SK-N-MC (cell line): ENCODE data around the gene SFXN5.
A peak's percentile ranks its signal among the peaks of the same experiment; 100 is the strongest.

Experiments
- DNase-seq: peaks from one replicate; pipeline ENCODE4 v3.0.0-alpha.2; 2011; ENCODE audit warnings: low read depth, low spot score
- H3K27ac ChIP-seq: fragments of 200-600 bp; sonication (generic); 2 replicates; pipeline ENCODE4 v1.5.1; 2016; ENCODE audit warnings: mixed run types
- H3K36me3 ChIP-seq: fragments of 200-600 bp; sonication (generic); 2 replicates; pipeline ENCODE4 v1.6.1; 2017; ENCODE audit warnings: antibody characterized with exemption, low read length, mixed read lengths; ENCODE audit not compliant: insufficient read depth
- H3K4me3 ChIP-seq: fragments of 200-600 bp; sonication (generic); 2 replicates; pipeline ENCODE4 v1.5.1; 2016
- H3K9ac ChIP-seq: fragments of 200-600 bp; sonication (generic); 2 replicates; pipeline ENCODE4 v1.8.0; 2017; ENCODE audit warnings: mixed run types, mixed read lengths; ENCODE audit not compliant: insufficient read length
- H3K9me3 ChIP-seq: fragments of 200-600 bp; sonication (generic); 2 replicates; pipeline ENCODE4 v1.6.1; 2017; ENCODE audit warnings: low read depth, mild to moderate bottlenecking, antibody characterized with exemption, low read length, moderate library complexity, mixed read lengths
- EZH2 ChIP-seq: fragments of 200-600 bp; sonication (generic); IDR thresholded peaks from one replicate; pipeline ENCODE4 v1.6.1; 2017; ENCODE audit warnings: antibody characterized with exemption
- FOXP2 ChIP-seq: optimal IDR thresholded peaks from 2 replicates; pipeline ENCODE3; 2011; ENCODE audit warnings: mild to moderate bottlenecking, moderate library complexity; ENCODE audit not compliant: insufficient read depth; ENCODE audit errors: extremely low read length, control extremely low read depth
- POLR2AphosphoS5 ChIP-seq: IDR thresholded peaks from 2 replicates; pipeline ENCODE4 v1.6.1; 2012; ENCODE audit warnings: mild to moderate bottlenecking, low read depth, low read length, borderline replicate concordance

Gene SFXN5

DNA sequence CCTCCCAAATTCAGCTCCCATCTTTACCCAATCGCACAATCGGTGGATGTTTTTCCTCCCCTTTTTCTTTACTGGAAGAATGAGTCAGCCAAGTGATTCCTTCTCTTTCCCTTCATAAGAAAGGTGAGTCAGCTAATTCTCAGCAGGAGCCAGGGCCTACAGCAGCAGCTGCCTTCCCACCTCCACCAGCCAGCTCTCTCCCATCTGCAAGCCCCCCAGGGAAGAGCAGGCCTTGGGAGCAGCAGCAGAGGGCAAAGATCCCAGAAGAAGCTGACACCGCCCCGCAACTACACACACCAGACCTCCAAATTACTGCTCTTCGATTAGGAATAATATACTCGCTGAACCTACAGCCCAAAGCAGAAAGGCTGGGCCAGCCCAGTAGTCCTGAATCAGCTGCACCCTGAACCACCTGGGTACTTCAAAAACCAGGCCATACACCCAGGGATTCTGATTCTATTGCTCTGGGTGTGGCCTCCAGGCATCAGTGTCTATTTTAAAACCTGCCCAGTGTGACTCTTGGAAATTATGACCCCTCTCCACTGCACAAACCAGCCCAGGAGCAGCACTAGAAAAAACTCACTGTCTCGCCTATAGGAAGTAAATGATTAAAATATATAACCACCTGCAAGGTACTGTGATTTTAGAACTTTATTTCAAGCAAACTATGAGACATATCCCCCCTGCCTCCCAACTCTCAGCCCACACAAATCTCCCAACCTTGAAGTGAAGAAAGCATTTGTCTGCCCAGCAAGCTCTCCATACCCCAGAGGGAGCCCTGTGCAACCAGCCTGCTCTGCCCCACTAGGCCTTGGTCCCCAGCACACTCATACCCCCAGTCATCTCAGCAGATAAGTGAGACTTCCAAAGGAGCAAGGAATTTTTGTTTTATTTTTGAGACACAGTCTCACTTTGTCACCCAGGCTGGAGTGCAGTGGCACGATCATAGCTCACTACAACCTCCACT, 7.3 kb downstream of the SFXN5 start:
- Histone ChIP-seq H3K36me3 (no peaks in the 10 kb centered on the region), H3K9ac (peak overlapping the region; percentile 9), H3K9me3 (no peaks in the 10 kb centered on the region), H3K27ac (peak overlapping the region; percentile 50; the same call in 1 of the 2 replicates), H3K4me3 (0 out of 2 replicates have a peak overlapping the region, but pooled peaks have one; percentile 13)
- TF ChIP-seq FOXP2 (no peak), EZH2 (no peak), POLR2AphosphoS5 (no peak)
- no peak for DNase-seq

DNA sequence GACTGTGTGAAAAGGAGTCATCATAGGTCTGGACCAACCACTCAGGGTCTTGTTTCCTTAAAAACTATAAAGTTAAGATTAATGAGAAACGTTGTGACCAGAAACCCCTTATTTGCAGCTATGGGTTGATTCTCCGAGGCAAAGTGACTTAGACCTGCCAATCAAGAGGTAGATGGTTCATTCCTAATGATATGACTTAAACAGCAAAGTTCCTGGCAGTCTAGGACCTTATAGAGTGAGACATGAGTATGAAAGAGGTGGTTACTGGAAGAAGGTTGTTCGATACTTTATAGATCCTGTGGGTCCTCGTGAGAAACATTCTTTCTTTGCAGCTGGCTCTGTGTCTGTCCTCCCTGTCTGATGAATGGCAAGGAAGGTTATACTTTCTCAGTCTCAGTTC, 8.0 kb downstream of the SFXN5 start:
- no peak overlapping the region for H3K4me3 ChIP-seq
- no peak for DNase-seq
- TF ChIP-seq FOXP2 = no peak
- no peak for TF ChIP-seq POLR2AphosphoS5
- no peak for TF ChIP-seq EZH2
- peaks cover under 1% of the 10 kb centered on the region; the same call in 1 of the 2 replicates for H3K36me3 ChIP-seq
- peak overlapping the region; percentile 50; the same call in 1 of the 2 replicates for H3K27ac ChIP-seq
- no peaks in the 10 kb centered on the region for H3K9me3 ChIP-seq
- H3K9ac ChIP-seq = no peak overlapping the region

DNA sequence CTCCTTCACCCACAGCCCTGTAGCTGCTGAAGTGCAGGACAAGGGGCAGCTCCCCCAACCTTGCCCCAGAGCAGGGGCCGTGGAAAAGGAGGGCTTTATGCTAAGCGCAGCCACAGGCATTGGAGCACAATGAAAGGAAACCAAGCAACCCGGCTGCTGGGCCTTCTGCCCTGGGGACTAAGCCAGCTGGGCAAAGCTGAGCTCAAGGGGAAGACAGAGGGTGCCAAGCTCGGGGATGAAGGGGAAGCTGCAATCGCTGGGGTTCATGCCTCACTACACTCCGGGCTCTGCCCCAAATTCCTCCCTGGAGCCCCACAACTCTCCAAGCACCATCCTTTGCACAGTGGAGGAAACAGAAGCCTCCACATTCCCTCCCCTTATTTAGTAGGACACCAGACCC, 12.4 kb downstream of the SFXN5 start:
- TF ChIP-seq EZH2 = no peak
- TF ChIP-seq FOXP2 = no peak
- no peak for TF ChIP-seq POLR2AphosphoS5
- no peaks in the 10 kb centered on the region for H3K9me3 ChIP-seq
- no peak overlapping the region for H3K27ac ChIP-seq
- H3K4me3 ChIP-seq = no peak overlapping the region
- no peak for DNase-seq
- no peak overlapping the region for H3K9ac ChIP-seq
- H3K36me3 ChIP-seq = peaks cover 23% of the 10 kb centered on the region

- Histone ChIP-seq H3K9ac (no peak overlapping the region), H3K27ac (no peak overlapping the region), H3K4me3 (no peak overlapping the region), H3K9me3 (no peaks in the 10 kb centered on the region), H3K36me3 (peaks cover 23% of the 10 kb centered on the region)
- no peak for DNase-seq
- TF ChIP-seq EZH2 (no peak), FOXP2 (no peak), POLR2AphosphoS5 (no peak)
These were observed 16.5 kb downstream of the SFXN5 start for GRCh38 chr2:73054980-73055379.

DNA sequence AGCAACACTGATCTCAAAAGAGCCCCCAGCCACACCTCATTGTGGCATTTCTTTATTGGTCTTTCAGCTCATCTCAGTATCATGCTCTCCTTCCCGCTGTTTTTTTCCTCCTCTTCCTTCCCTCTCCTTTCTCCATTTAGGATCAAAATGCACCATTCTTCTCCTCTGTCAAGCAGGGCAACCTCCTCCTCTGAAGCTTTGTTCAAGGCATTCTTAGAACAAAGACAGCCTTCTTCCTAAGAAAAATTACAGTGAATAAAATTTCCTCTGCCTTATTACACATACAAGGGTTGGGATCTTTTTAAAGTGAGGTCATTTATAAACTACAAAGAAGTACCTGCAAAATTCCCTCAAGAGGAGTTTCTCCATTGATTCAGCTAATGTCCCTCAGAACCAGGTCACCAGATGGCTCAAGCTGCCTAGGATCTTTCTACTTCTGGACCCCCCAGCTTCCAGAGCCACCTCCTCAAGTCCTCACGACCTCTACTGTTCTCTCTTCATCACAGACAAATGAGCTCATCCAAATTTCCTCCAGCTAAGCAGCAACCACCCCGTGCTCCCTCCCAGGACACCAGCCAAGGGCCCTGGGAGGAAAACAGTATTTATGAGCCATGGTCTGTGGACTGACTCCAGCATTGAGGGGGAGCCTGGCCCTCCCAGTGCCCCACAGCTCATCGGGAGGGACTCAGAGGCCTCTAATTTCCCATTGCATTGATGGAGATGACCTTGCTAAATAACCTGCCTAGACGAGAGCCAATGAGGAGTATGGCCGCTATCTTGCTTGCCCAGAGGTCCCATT, 18.0 kb downstream of the SFXN5 start:
- Histone ChIP-seq H3K36me3 (peaks cover 23% of the 10 kb centered on the region), H3K4me3 (no peak overlapping the region), H3K27ac (no peak overlapping the region), H3K9ac (no peak overlapping the region), H3K9me3 (no peaks in the 10 kb centered on the region)
- no peak for DNase-seq
- TF ChIP-seq FOXP2 = no peak
- TF ChIP-seq POLR2AphosphoS5 = no peak
- TF ChIP-seq EZH2 = no peak

DNA sequence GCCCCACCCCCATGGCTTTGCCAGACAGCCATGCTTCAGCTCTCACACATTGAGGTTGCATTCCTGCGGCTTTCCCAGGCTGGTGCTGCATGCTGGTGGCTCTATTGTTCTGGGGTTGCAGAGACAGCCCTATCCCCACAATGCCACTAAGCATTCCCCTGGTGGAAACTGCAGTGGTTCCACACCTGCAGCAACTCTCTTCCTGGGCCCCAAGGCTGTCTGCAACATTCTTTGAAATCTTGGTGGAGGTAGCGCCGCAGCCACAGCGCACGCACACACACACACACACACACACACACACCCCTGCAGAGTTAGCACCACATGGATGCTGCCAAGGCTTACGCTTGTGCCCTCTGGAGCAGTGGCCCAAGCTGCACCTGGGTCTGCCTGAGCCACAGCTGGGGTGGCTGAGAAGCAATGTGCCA, 21.4 kb downstream of the SFXN5 start:
- no peak for DNase-seq
- no peak overlapping the region for H3K27ac ChIP-seq
- TF ChIP-seq FOXP2 (no peak), EZH2 (no peak), POLR2AphosphoS5 (no peak)
- H3K36me3 ChIP-seq = no peaks in the 10 kb centered on the region
- H3K9me3 ChIP-seq = no peaks in the 10 kb centered on the region
- H3K9ac ChIP-seq = no peak overlapping the region
- no peak overlapping the region for H3K4me3 ChIP-seq

DNA sequence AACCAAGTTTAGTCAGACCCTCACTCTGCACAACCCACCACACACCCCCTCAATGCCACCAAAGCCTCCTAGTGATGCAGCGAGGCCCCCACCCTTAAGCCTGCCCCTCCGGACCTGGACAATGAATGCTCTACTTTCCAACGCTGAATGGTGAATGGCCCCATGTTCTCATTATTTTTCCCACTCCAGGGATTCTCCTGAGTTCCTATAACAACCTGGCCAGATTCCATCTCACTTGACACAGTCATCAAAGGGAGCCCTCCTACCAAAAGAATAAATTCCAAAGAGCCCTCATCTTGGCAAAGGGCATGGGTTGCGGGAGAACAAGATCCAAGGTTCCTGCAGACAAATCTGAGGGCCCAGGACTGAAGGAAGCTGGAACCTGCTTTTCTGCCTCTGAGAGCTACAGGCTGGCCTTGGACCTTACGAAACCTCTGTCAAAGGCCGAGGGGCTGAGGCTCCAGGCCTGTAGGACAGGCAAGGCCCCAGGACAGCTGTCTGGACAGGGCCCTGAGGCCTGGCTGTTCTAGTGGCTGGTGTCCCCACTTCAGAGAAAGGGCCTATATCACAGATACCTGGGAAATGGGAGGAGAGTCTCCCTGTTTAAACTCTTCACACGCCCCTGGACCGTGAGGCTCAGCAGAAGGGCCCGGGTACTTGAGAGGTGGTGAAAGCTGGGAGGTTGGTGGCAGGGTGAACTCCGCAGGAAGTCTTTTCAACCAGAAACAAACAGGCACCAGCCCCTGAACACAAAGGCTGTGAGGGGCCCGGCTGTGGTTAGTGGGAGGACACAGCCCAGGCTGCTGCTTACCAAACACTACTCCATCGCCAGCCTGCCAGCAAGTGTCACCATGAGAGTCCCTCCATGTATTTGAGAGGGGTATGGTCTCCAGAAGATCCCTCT, 27.3 kb downstream of the SFXN5 start:
- H3K4me3 ChIP-seq = no peak overlapping the region
- TF ChIP-seq EZH2 (no peak), FOXP2 (no peak), POLR2AphosphoS5 (no peak)
- H3K36me3 ChIP-seq = no peaks in the 10 kb centered on the region
- H3K9ac ChIP-seq = no peak overlapping the region
- DNase-seq = no peak
- no peaks in the 10 kb centered on the region for H3K9me3 ChIP-seq
- H3K27ac ChIP-seq = no peak overlapping the region
